NCI-H2029 treated with DMSO at 0.1 percent for 48 hours (cell line): Measurements from ENCODE around the gene TPRA1.
"Not testable (repeated sequence)": the region's sequence is repeated elsewhere in the genome, so short reads cannot be mapped to it uniquely, and the experiment has no call there.

ENCODE experiments used
- DNase-seq: peaks from one replicate; lab custom pipeline; 2025; lab: John Stamatoyannopoulos, UW

TPRA1 gene

DNA sequence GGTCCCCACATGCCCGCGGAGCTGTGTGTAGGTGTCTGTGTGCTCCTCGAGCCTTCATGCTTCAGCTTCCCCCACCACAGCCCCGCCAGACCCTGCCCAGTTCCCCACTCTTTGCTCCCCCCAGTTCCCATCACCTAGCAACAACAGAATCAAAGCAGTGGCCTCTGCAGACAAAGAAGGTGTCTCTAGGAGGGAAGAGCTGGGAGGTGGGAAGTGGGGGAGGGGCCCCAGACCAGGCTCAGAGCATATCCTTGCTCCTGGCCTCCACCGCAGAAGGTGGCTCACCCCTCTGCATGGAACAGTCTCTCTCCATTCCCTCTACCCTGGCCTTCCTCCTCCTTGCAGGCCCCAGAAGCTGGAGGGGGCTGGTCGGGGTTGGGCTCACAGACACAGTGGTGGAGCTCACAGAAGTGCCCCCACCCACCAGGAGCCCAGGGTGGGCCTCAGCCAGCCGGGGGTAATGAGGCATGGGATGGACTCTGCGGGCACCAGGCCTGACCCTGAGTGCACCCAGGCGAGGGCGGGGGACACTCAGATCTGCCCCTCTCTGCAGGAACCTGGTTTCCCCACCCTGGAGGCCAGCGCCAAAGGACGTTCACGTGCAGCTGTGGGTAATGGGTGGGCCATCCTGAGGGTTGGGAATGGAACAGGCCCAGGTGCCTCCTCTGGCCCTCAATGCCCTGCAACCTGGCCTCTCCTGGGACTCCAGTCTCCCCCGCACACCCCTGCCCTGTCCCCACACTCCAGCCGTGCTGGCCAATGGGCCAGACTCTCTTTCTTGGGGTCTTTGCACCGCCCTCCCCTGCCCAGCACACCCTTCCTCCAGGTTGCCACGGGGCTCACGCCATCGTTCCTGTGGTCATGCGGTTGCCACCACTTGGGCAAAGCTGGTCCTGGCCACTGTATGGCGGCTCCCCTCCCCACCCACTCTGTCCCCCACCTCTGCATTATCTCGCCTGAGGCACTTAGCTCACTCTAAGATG lies 53.4 kb downstream of the TPRA1 start:
- no peak for DNase-seq

DNA sequence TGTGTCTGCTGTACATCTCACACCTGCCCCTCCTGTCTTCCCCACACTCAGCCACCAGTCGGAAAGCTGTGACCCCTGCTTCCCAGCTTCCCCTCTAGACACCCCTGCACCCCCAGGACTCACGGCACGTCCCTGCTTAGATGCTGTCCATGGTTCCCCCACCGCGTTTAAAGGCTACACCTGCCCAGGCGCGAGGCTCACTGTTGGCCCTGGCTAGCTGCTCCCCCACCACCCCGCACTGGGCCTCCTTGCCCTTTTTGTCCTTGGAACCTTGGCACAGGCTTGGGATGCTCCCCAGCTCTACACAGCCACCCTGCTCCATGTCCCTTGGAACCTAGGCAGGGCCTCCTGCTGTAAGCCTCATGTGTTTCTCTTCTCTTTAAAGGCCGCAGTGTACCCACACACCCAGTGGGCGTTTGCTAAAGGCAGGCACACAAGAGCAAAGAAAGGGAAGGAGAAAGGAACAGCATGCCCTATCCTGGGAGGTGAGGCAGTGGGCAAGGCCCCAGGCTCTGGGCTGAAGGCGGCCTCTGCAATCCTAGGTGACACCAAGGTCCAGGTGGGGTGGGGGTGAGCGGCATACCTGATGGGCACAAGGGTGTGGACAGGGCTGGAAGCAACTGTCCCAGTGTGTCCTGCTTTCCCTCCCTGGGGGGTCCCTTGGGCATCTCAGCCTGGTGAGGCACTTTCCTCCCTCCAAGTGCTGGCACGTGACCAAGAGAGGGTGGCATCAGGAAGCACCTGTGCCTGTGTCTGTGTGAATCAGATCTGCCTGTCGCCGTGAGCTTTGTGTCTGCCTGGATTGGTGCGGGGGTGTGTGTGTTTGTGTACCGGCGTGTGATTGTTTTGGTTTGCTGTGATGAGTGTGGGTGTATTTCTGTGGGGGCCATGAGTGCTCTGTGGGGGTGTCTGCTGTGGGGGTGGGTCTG lies 54.4 kb downstream of the TPRA1 start:
- no peak for DNase-seq

DNA sequence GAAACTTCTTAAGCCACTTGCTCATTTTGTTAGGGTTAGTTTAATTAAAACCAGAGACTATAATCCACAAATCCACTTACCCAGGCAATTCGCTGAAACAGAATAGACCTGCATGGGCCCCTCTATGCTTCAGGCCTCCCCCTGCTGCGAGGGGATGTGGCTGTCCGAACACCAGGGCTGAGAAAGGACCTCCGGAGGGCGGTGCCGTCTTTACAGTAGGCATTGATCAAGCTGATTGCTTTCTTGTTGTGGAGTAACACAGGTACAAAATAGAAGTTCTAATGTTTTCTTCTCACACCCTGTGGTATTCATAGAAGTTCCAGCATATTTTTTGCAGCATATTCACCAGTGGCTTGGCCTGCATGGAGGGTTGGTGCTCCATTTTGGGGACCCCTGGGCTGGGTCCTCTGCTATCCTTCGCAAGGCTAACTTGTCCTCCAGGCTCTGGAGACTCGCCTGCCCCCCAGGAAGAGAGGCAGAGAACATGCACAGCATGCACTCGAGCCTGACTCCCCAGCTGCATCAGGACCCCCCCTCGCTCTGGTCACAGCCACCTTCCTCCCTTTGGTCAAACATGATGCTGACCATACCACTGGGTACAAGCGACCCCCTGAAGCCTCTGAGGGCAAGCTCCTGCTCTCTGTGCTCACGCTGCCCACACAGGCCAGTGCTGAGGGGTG lies 55.3 kb downstream of the TPRA1 start:
- no peak for DNase-seq

- no peak for DNase-seq
Measured at GRCh38 chr3:127534564-127534963, 56.0 kb downstream of the TPRA1 start.

DNA sequence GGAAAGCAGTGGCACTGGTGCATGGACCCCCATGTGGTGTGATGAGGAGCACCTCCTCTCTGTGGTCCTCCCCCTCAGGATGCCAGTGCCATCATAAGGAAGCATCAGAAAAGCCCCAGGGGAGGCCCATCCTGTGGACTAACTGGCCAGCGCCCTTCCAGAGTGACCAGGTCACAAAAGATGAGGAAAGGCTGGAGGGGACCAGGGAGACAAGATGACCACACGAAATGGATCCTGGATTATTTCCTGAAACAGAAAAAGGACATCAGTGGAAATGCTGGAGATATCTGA lies 56.4 kb downstream of the TPRA1 start:
- DNase-seq: no peak

DNA sequence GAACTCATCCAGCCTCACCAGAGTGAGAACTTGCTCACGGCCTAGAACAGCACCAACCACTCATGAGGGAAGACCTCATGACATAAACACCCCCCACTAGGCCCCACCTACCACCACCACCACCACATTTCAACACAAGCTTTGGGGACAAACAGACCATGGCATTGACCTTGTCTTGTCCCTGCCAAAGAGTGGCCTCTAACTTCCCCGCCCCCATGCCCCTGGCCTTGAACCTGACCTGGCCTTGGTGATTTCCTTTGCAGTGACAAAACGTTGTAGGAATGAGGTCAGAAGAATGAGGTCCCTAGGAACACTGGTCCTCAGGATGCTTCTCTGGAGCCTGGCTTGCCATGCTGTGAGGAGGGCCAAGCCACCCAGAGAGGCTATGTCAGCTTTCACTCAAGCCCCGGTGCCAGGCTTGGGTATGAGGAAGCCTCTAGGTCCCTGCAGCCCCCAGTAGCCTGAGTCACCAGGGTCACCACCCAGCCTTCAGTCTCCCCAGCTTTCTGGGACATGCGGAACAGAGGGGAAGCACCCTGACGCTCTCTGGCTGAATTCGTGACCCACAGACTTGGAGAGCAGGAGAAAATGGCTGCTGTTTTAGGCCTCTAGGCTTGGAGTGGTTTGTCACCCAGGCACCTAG lies 57.9 kb downstream of the TPRA1 start:
- DNase-seq: no peak

- no peak for DNase-seq
Measured at GRCh38 chr3:127531821-127532220, 58.7 kb downstream of the TPRA1 start.

- DNase-seq: not testable (repeated sequence)
Measured at GRCh38 chr3:127530863-127531262, 59.7 kb downstream of the TPRA1 start.

GRCh38 chr3:127529346-127530188 lies 61.0 kb downstream of the TPRA1 start:
- no peak for DNase-seq

- DNase-seq: no peak
Measured at GRCh38 chr3:127525373-127525772, 65.2 kb downstream of the TPRA1 start.

DNA sequence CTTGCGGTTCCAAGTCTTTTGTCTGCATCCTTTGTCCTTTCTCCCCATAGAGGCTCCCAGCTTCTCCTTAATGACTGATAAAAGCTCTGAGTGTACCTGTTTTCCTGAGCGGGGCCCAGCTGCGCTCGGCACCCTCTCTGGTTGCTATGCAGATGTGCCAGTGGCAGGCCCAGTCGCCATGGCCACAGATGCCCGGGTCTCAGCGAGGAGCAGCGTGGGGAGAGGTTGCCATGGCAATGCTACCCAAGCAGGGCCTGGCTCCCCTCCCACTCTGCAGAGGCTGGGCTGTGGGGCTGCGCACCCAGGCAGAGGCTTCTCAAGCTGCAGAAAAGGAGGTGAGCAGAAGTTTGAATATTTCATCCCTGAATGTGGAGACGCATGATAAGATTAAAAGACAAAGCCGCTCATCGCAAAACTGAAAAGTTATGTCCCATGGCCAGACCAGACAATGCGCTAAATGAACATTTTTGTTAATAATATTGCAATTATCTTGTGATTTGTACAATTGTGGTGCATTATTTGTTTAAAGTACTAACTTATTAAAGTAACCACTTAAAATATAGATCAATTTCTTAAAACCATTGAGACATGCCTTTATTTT lies 66.1 kb downstream of the TPRA1 start:
- no peak for DNase-seq
